GM12878 (cell line): ENCODE data around the gene STK32A. TPM values are rescaled to one million over a fixed set of nuclear protein-coding genes. Genes with fewer than 3 reads are reported as not detected.
A peak's percentile ranks its signal among the peaks of the same experiment; 100 is the strongest.

Experiments
- ATAC-seq: fragments of 200-7000 bp; cut with Tn5 transposase; 3 replicates; pipeline ENCODE4 v1.9.1; 2020; ENCODE audit warnings: mild to moderate bottlenecking, moderate library complexity
- BruUV-seq: library from RNA; stranded (reverse); fragments of 400-500 nt; replicated peaks from 2 replicates; lab custom pipeline; 2021; lab: Mats Ljungman, UMichigan
- CTCF ChIA-PET: fragments of 300-600 bp; sonication (Branson Sonifier 250); formaldehyde crosslinking; extraction: SDS; loops from one replicate; lab custom pipeline; 2021; ENCODE audit warnings: inconsistent platforms; lab: Yijun Ruan, JAX
- POLR2A ChIA-PET: fragments of 350-600 bp; formaldehyde crosslinking; extraction: SDS; loops from one replicate; lab custom pipeline; 2021; ENCODE audit warnings: inconsistent platforms; lab: Charles Lee
- RAD21 ChIA-PET: fragments of 300-600 bp; sonication (Branson Sonifier 250); formaldehyde crosslinking; loops from one replicate; lab custom pipeline; 2023; ENCODE audit warnings: antibody characterized with exemption; ENCODE audit not compliant: unreplicated experiment; lab: Charles Lee
- SMC1A ChIA-PET: fragments of 300-600 bp; sonication (Branson Sonifier 250); formaldehyde crosslinking; loops from one replicate; lab custom pipeline; 2023; ENCODE audit not compliant: unreplicated experiment, uncharacterized antibody; lab: Charles Lee
- DNase-seq: peaks from one replicate; pipeline ENCODE4 v3.0.0-alpha.2; 2011; ENCODE audit warnings: low read depth, low spot score
- FAIRE-seq: peaks from 3 replicates; lab custom pipeline; 2011; peaks lifted over from hg19 to GRCh38; lab: Jason Lieb, UNC
- H2AFZ ChIP-seq: 2 replicates; pipeline ENCODE4 v1.6.0; 2011; ENCODE audit warnings: low read depth, low read length, control low read depth; ENCODE audit not compliant: control insufficient read depth
- H3K27ac ChIP-seq: 2 replicates; pipeline ENCODE4 v1.5.1; 2011; ENCODE audit warnings: control low read depth; ENCODE audit not compliant: control insufficient read depth, insufficient read depth
- H3K27me3 ChIP-seq, 2 experiments: replicated peaks in 1 of 2; 2 replicates each; pipeline versions ENCODE4 v1.6.0 to v1.6.1; 2011; ENCODE audit warnings: low read length in 1 of 2; ENCODE audit not compliant: control insufficient read depth in 2 of 2, insufficient read depth in 2 of 2
- H3K36me3 ChIP-seq, 2 experiments: 2 replicates each; pipeline ENCODE4 v1.5.1; 2011; ENCODE audit warnings: low read length in 1 of 2; ENCODE audit not compliant: control insufficient read depth in 2 of 2, insufficient read depth in 2 of 2
- H3K4me1 ChIP-seq: 2 replicates; pipeline ENCODE4 v1.6.1; 2011; ENCODE audit warnings: mild to moderate bottlenecking, low read length, moderate library complexity, mixed read lengths; ENCODE audit not compliant: control insufficient read depth, insufficient read depth
- H3K4me2 ChIP-seq: 2 replicates; pipeline ENCODE4 v1.6.0; 2011; ENCODE audit warnings: control low read depth; ENCODE audit not compliant: control insufficient read depth, insufficient read depth
- H3K4me3 ChIP-seq: fragments of 200-600 bp; sonication (generic); 2 replicates; pipeline ENCODE4 v1.5.1; 2016
- H3K79me2 ChIP-seq: 2 replicates; pipeline ENCODE4 v1.6.0; 2011; ENCODE audit warnings: low read length; ENCODE audit not compliant: control insufficient read depth, insufficient read depth
- H3K9ac ChIP-seq: 2 replicates; pipeline ENCODE4 v1.8.0; 2011; ENCODE audit warnings: low read length, control low read depth, mixed read lengths; ENCODE audit not compliant: control insufficient read depth, insufficient read depth
- H3K9me3 ChIP-seq: replicated peaks from 3 replicates; pipeline ENCODE4 v1.5.1; 2011; ENCODE audit warnings: mild to moderate bottlenecking, low read length; ENCODE audit not compliant: control insufficient read depth, insufficient read depth
- H4K20me1 ChIP-seq: 2 replicates; pipeline ENCODE4 v1.6.0; 2011; ENCODE audit not compliant: control insufficient read depth, insufficient read depth
- ATF2 ChIP-seq: IDR thresholded peaks from 2 replicates; pipeline ENCODE4 v1.6.1; 2012; ENCODE audit warnings: low read length, inconsistent platforms
- BHLHE40 ChIP-seq, 2 experiments: fragments of 450-650 bp in 1 of 2; IDR thresholded peaks; 2 replicates each; pipeline ENCODE4 v1.6.1; 2011 to 2017; ENCODE audit warnings: low read depth in 2 of 2, borderline replicate concordance in 1 of 2, improper control_type of control experiment in 1 of 2, low read length in 1 of 2, mild to moderate bottlenecking in 1 of 2
- IRF4 ChIP-seq: IDR thresholded peaks from 2 replicates; pipeline ENCODE4 v1.6.1; 2011; ENCODE audit warnings: low read depth, low read length
- MEF2B ChIP-seq: fragments of 450-650 bp; IDR thresholded peaks from 2 replicates; pipeline ENCODE4 v1.6.1; 2018; ENCODE audit warnings: mild to moderate bottlenecking, moderate library complexity; ENCODE audit not compliant: partially characterized antibody, poor library complexity, severe bottlenecking
- MTA3 ChIP-seq: IDR thresholded peaks from 2 replicates; pipeline ENCODE4 v1.6.1; 2012; ENCODE audit warnings: low read length, inconsistent platforms, borderline replicate concordance
- MXI1 ChIP-seq: fragments of 150-350 bp; IDR thresholded peaks from 2 replicates; pipeline ENCODE4 v1.6.1; 2011; ENCODE audit warnings: low read depth, mild to moderate bottlenecking, inconsistent platforms, low read length, improper control_type of control experiment
- MYB ChIP-seq: fragments of 150-350 bp; IDR thresholded peaks from 2 replicates; pipeline ENCODE4 v1.6.1; 2014; ENCODE audit warnings: mild to moderate bottlenecking, low read depth, low read length, borderline replicate concordance
- POLR2A ChIP-seq: IDR thresholded peaks from 2 replicates; pipeline ENCODE4 v1.6.1; 2011; ENCODE audit warnings: low read depth, mild to moderate bottlenecking, low read length
- RELB ChIP-seq: fragments of 450-650 bp; IDR thresholded peaks from 2 replicates; pipeline ENCODE4 v1.6.1; 2017; ENCODE audit warnings: low read depth, mild to moderate bottlenecking, moderate library complexity
- SUPT20H ChIP-seq: IDR thresholded peaks from 2 replicates; pipeline ENCODE4 v1.6.1; 2011; ENCODE audit warnings: low read depth, mild to moderate bottlenecking, low read length, moderate library complexity, borderline replicate concordance; ENCODE audit not compliant: control insufficient read depth
- WGBS: methylation state at CpG from one replicate; pipeline ENCODE4 v1.1.6; 2016; ENCODE audit warnings: low lambda C conversion rate; ENCODE audit not compliant: insufficient replicate concordance, insufficient coverage; ENCODE audit errors: missing lambda C conversion rate; 5-methylcytosine and 5-hydroxymethylcytosine counted together
- in situ Hi-C: fragments of 300-500 bp; cut with MboI; formaldehyde crosslinking; loops from 9 replicates; pipeline ENCODE4 v1.14.3; 2018; ENCODE audit warnings: mixed read lengths
- intact Hi-C: fragments of 100-400 bp; cut with micrococcal nuclease; formaldehyde crosslinking; loops from one replicate; pipeline ENCODE4 v1.14.2; 2022; ENCODE audit not compliant: unreplicated experiment
- polyA plus RNA-seq, 11 experiments: library from polyadenylated mRNA; depleted of rRNA in 4 of 11; unstranded in 6 of 11; stranded (reverse) in 5 of 11; fragments of >200 nt; fragmentation: Nextera tagmentation in 4 of 11; fragmentation: Illumina TruSeq in 1 of 11; extraction: Ambion mirVana in 4 of 11; extraction: Trizol in 1 of 11; gene quantifications; 1 replicate in 1 of 11; 2 replicates in 10 of 11; pipeline versions ENCODE4 v1.2.1 to v1.2.3, GENCODE V29; 2011 to 2016; ENCODE audit warnings: inconsistent platforms in 2 of 11, missing spikeins in 2 of 11, low read depth in 1 of 11
- total RNA-seq, 4 experiments: library from RNA; depleted of rRNA in 3 of 4; stranded (reverse); fragments of >200 nt in 3 of 4; fragmentation: Illumina TruSeq in 1 of 4; extraction: Trizol in 1 of 4; gene quantifications; 2 replicates each; pipeline versions ENCODE4 v1.2.1 to v1.2.3, GENCODE V29; 2013 to 2021

The STK32A gene
- total and polyA plus RNA-seq, 10 of the 15 experiments (the other 5 are each of a cell fraction or from before 2014, with no cell fraction given): under 0.01 to 0.10 TPM; not detected in 8

DNA sequence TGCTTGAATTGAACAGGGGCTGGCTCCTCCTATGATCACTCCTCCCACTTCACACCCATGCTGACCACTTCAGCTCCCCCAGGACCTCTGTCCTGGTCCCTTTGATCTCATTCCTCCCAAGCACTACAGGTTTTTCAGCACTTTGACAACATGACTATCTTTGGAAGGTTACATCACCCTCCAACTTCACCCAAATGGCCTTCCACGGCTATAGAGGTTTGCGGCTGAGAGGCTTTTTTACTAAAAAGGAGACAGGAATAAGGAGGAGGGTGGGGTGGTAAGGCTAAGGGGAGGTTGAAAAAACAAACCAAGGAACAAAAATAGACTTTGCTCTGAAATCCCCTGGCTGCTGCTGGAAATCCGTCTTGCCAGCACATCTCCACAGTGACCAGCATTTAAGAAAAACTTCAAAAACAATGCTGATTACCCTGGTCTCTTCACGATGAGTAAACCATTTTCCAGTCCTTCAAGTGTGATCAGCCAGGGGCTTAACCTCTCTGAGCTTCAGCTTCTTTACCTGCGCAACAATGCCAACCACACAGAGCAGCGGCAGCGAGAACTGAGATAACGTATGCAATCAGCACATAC lies 172.4 kb downstream of the STK32A start (continued):
- TF ChIP-seq RELB (peak; percentile 17; the same call in 1 of the 2 replicates), SUPT20H (no peak), MEF2B (peak; percentile 70), IRF4 (no peak)

GRCh38 chr5:147408980-147409379 lies 174.2 kb downstream of the STK32A start:
- no peaks in the 10 kb centered on the region for H3K36me3 ChIP-seq
- no TSS peak for BruUV-seq
- no peaks in the 10 kb centered on the region for H4K20me1 ChIP-seq
- H3K27me3 ChIP-seq: no peaks in the 10 kb centered on the region
- POLR2A ChIA-PET: no interaction called here
- intact Hi-C loops: no loop called here
- H3K4me1 ChIP-seq: 0 out of 2 replicates have a peak, but pooled peaks cover 7% of the 10 kb centered on the region
- 56% methylated on average over 2 of the region's 2 CpGs for WGBS
- no peak overlapping the region for H3K9ac ChIP-seq
- no peak overlapping the region for H3K27ac ChIP-seq
- SMC1A ChIA-PET: no interaction called here
- FAIRE-seq: no peak
- no peaks in the 10 kb centered on the region for H3K9me3 ChIP-seq
- TF ChIP-seq ATF2 (no peak), MYB (no peak), BHLHE40 (IDR thresholded peaks at IDR 0.05; ENCODE audit: borderline replicate concordance in 1 of 2, low read depth in 2 of 2, low read length in 1 of 2) (no peak), MXI1 (no peak), MTA3 (no peak), POLR2A (no peak)
- no peaks in the 10 kb centered on the region for H3K79me2 ChIP-seq
- H2AFZ ChIP-seq: no peak overlapping the region
- H3K4me2 ChIP-seq: no peak overlapping the region
- in situ Hi-C loops: no loop called here
- CTCF ChIA-PET: no interaction called here
- RAD21 ChIA-PET: no interaction called here
- no peak overlapping the region for H3K4me3 ChIP-seq
- no peak for ATAC-seq
- no peak for DNase-seq
